ENCODE results near the gene CDC42EP5.

- TF ChIP-seq CTCF (IDR thresholded peaks at IDR 0.05): no peak
- no peak for TF ChIP-seq RAD21 (IDR thresholded peaks at IDR 0.05; ENCODE audit: low read length)
- TF ChIP-seq REST (IDR thresholded peaks at IDR 0.05; ENCODE audit: low read depth, low read length): no peak
- TF ChIP-seq FOSL2 (IDR thresholded peaks at IDR 0.05; ENCODE audit: borderline replicate concordance, low read depth): no peak
- no peak for TF ChIP-seq POLR2AphosphoS5 (IDR thresholded peaks at IDR 0.05; ENCODE audit: low read depth, low read length)
- no peak for TF ChIP-seq EP300 (IDR thresholded peaks at IDR 0.05; ENCODE audit: borderline replicate concordance in 1 of 2, low read depth in 1 of 2, low read length in 1 of 2)
- no peak for TF ChIP-seq RFX5 (IDR thresholded peaks at IDR 0.05; ENCODE audit: low read length)
- TF ChIP-seq FOXJ3 (CRISPR knock-in tag; IDR thresholded peaks at IDR 0.05): no peak
- no peak for TF ChIP-seq CHD2 (IDR thresholded peaks at IDR 0.05; ENCODE audit: low read length, partially characterized antibody)
- no peak for TF ChIP-seq EZH2phosphoT487 (IDR thresholded peaks at IDR 0.05; ENCODE audit: borderline replicate concordance, low read depth)
- TF ChIP-seq NRF1 (IDR thresholded peaks at IDR 0.05; ENCODE audit: low read depth, low read length): no peak
- TF ChIP-seq USF2 (IDR thresholded peaks at IDR 0.05; ENCODE audit: borderline replicate concordance, low read depth, low read length): no peak
- TF ChIP-seq MAX (IDR thresholded peaks at IDR 0.05; ENCODE audit: low read depth): no peak
Observed at GRCh38 chr19:54416695-54417491, 56.2 kb downstream of the CDC42EP5 start.
